Breast epithelium (tissue), 4 donors: ENCODE data around the gene PNMA5. TPM values are rescaled to one million over a fixed set of nuclear protein-coding genes. Genes with fewer than 3 reads are reported as not detected.
"Not testable (repeated sequence)": the region's sequence is repeated elsewhere in the genome, so short reads cannot be mapped to it uniquely, and the experiment has no call there.

ENCODE experiments used
- DNase-seq, 2 donors: peaks; one replicate each; pipeline ENCODE4 v3.0.0-alpha.2; 2019; ENCODE audit warnings: low spot score in 2 of 2
- H3K27ac ChIP-seq, 2 donors: fragments of 200-600 bp; sonication (generic) in 1 of 2; one replicate each; pipeline ENCODE4 v1.5.1; 2016 to 2019; ENCODE audit warnings: mild to moderate bottlenecking in 1 of 2
- H3K27me3 ChIP-seq, 2 donors: fragments of 200-600 bp; sonication (generic) in 1 of 2; one replicate each; pipeline versions ENCODE4 v1.5.1 to v1.6.0; 2017 to 2019; ENCODE audit warnings: control low read depth in 1 of 2, mild to moderate bottlenecking in 1 of 2
- H3K36me3 ChIP-seq: fragments of 200-600 bp; one replicate; pipeline ENCODE4 v1.5.1; 2019
- H3K4me1 ChIP-seq, 2 donors: fragments of 200-600 bp; sonication (generic); one replicate each; pipeline ENCODE4 v1.5.1; 2016 to 2019; ENCODE audit warnings: control low read depth in 1 of 2
- H3K4me3 ChIP-seq, 3 donors: fragments of 200-600 bp; sonication (generic); 1 replicate in 2 of 3; 2 replicates in 1 of 3; pipeline ENCODE4 v1.5.1; 2016 to 2019; ENCODE audit warnings: mild to moderate bottlenecking in 3 of 3, moderate library complexity in 2 of 3
- H3K9me3 ChIP-seq, 2 donors: fragments of 200-600 bp; sonication (generic) in 1 of 2; one replicate each; pipeline ENCODE4 v1.5.1; 2016 to 2019; ENCODE audit warnings: control low read depth in 1 of 2
- POLR2A ChIP-seq: fragments of 450-650 bp; IDR thresholded peaks from one replicate; pipeline ENCODE4 v1.6.1; 2016; ENCODE audit warnings: antibody characterized with exemption, mild to moderate bottlenecking, moderate library complexity
- POLR2AphosphoS5 ChIP-seq, 3 donors: sonication (generic); formaldehyde crosslinking; IDR thresholded peaks; one replicate each; pipeline ENCODE4 v1.6.1; 2017; ENCODE audit warnings: antibody characterized with exemption in 3 of 3
- intact Hi-C: fragments of 100-400 bp; cut with DNase I; formaldehyde crosslinking; loops from one replicate; pipeline ENCODE4 v1.15.1; 2023; ENCODE audit warnings: low total_unique reads
- total RNA-seq, 3 donors: library from RNA; depleted of rRNA; stranded (reverse); fragments of >200 nt; gene quantifications; one replicate each; pipeline ENCODE4 v1.1.0, GENCODE V29; 2016
- TF ChIP-seq, protein P1 (sequence below), 3 donors: fragments of 450-650 bp; IDR thresholded peaks; one replicate each; pipeline ENCODE4 v1.5.1; 2016 to 2017; ENCODE audit warnings: antibody characterized with exemption in 3 of 3, mild to moderate bottlenecking in 3 of 3, moderate library complexity in 3 of 3

The PNMA5 gene
- not detected for total RNA-seq

DNA sequence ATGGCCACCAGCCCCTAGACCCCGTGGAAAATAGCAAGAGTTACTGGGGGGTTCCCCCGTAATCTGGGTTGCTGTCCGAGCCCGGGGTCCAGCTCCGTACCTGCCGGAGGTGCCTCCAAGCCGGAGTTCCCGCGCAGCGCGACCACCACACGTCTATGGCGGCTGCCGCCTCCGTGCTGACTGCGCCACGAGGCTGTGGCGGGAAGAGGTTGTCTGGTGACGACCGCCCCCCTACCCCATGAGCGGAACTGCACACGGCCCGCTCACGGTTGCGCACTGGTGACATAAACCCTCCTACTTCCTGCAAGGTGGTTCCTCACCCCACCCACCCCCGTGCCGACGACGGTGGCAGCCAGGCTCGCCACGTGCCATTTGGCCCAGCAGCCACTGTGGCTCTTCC lies at the start of gene PNMA5:
Gene PNMA5 (minus strand): TSS at position 184 of the 400 bp plus-strand sequence. CDS start 2,518 bp downstream, outside the sequence.
- intact Hi-C loops: no loop called here
- H3K4me3 ChIP-seq: no peak within 1 kb of the TSS
- DNase-seq: no peak

DNA sequence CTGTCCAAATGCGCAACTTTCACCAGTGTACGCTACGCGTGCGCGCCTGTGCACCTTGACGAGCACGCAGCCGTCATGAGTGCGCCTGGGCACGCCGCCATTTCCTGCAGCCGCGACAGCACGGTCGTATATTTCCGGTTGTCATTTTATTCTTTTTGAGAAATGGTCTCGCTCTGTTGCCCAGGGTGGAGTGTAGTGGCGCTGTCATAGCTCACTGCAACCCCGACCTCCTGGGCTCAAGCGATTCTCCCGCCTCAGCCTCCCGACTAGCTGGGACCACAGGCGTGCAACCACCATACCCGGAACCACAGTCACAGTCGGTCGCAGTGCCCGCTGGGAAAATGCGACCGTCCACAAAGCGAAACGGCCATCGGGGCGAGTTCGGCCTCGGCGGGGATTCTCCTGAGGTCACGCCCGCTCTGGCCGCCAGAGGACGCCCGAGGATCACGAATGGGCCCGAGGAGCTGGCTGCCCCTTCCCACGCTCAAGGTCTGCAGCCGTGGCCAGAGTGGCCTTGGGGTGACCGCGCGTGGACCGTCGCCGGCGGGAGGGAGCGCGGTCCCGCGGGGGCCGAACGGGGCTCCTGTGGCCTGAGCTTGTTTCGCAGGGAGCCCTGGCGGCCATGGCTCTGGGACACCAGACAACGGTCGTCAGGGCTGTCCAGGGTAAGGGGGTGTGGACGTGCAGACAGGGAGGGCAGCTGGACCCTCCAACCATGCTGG lies 38.6 kb upstream of the PNMA5 start:
- no peaks in the 10 kb centered on the region for H3K36me3 ChIP-seq
- no peaks in the 10 kb centered on the region for H3K4me1 ChIP-seq
- no peak overlapping the region for H3K27ac ChIP-seq
- intact Hi-C loops: no loop called here
- H3K9me3 ChIP-seq: peaks cover 0 to 5% of the 10 kb centered on the region in 2 donors
- peaks cover 0 to 64% of the 10 kb centered on the region in 2 donors for H3K27me3 ChIP-seq
- TF ChIP-seq, protein P1, sequence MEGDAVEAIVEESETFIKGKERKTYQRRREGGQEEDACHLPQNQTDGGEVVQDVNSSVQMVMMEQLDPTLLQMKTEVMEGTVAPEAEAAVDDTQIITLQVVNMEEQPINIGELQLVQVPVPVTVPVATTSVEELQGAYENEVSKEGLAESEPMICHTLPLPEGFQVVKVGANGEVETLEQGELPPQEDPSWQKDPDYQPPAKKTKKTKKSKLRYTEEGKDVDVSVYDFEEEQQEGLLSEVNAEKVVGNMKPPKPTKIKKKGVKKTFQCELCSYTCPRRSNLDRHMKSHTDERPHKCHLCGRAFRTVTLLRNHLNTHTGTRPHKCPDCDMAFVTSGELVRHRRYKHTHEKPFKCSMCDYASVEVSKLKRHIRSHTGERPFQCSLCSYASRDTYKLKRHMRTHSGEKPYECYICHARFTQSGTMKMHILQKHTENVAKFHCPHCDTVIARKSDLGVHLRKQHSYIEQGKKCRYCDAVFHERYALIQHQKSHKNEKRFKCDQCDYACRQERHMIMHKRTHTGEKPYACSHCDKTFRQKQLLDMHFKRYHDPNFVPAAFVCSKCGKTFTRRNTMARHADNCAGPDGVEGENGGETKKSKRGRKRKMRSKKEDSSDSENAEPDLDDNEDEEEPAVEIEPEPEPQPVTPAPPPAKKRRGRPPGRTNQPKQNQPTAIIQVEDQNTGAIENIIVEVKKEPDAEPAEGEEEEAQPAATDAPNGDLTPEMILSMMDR (IDR thresholded peaks at IDR 0.05): peak; percentile 76 to 85 (median 83)
- TF ChIP-seq POLR2A: no peak
- peak; percentile 29 to 69 for DNase-seq
- peak overlapping the region; percentile 28 to 60 (median 36) for H3K4me3 ChIP-seq

More for the DNA sequence above, at the start of gene PNMA5:
- no peak for TF ChIP-seq POLR2AphosphoS5 (IDR thresholded peaks at IDR 0.05)
- TF ChIP-seq, protein P1 (IDR thresholded peaks at IDR 0.05): no peak
- no peak for TF ChIP-seq POLR2A
- H3K27ac ChIP-seq: no peak within 1 kb of the TSS
- H3K4me1 ChIP-seq: no peaks in the 10 kb centered on the region
- no peaks in the 10 kb centered on the region for H3K9me3 ChIP-seq
- peaks cover 0 to 37% of the 10 kb centered on the region in 2 donors for H3K27me3 ChIP-seq
- H3K36me3 ChIP-seq: no peaks in the 10 kb centered on the region

DNA sequence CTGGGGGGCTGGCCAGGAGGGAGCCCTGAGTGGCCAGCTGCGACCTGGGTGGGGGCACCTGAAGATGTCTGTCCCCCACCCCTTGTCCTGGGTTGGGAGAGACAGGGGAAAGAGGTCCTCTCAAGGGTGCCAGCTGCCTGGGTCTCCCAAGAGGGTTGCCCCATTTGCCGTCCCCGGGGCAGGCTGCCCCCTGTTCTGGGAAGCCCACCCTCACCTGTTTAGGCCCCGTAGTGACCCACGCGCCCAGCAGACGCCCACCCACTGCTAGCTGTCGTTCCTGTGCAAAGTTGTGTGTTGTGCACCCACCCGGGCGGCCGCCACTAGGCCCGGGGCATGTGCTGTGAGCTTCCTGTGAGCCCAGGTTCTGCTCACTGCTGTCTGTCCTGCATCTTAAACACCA lies 36.9 kb upstream of the PNMA5 start:
- Histone ChIP-seq H3K9me3 (peaks cover 0 to 5% of the 10 kb centered on the region in 2 donors), H3K4me1 (no peaks in the 10 kb centered on the region), H3K27me3 (peaks cover 0 to 50% of the 10 kb centered on the region in 2 donors), H3K36me3 (no peaks in the 10 kb centered on the region), H3K27ac (no peak overlapping the region), H3K4me3 (no peak overlapping the region)
- intact Hi-C loops: no loop called here
- TF ChIP-seq POLR2A (no peak), POLR2AphosphoS5 (IDR thresholded peaks at IDR 0.05) (no peak)
- TF ChIP-seq, protein P1 (IDR thresholded peaks at IDR 0.05): no peak
- DNase-seq: no peak

- peaks cover 0 to 48% of the 10 kb centered on the region in 2 donors for H3K27me3 ChIP-seq
- H3K4me3 ChIP-seq: no peak overlapping the region
- intact Hi-C loops: no loop called here
- no peak for TF ChIP-seq POLR2A
- peaks cover 0 to 5% of the 10 kb centered on the region in 2 donors for H3K9me3 ChIP-seq
- no peaks in the 10 kb centered on the region for H3K4me1 ChIP-seq
- peak in 1 of 2 donors; percentile 20 for DNase-seq
- no peak overlapping the region for H3K27ac ChIP-seq
- H3K36me3 ChIP-seq: no peaks in the 10 kb centered on the region
Measured at GRCh38 chrX:153029875-153030274, 36.0 kb upstream of the PNMA5 start.

- Histone ChIP-seq H3K36me3 (no peaks in the 10 kb centered on the region), H3K4me3 (no peak overlapping the region), H3K27ac (no peak overlapping the region), H3K27me3 (peaks cover 0 to 52% of the 10 kb centered on the region in 2 donors), H3K9me3 (peaks cover 0 to 5% of the 10 kb centered on the region in 2 donors), H3K4me1 (no peaks in the 10 kb centered on the region)
- TF ChIP-seq, protein P1 (IDR thresholded peaks at IDR 0.05): no peak
- TF ChIP-seq POLR2AphosphoS5 (IDR thresholded peaks at IDR 0.05): no peak
- no peak for TF ChIP-seq POLR2A
- DNase-seq: no peak
- intact Hi-C loops: no loop called here
Measured at GRCh38 chrX:153029162-153029561, 35.2 kb upstream of the PNMA5 start.

DNA sequence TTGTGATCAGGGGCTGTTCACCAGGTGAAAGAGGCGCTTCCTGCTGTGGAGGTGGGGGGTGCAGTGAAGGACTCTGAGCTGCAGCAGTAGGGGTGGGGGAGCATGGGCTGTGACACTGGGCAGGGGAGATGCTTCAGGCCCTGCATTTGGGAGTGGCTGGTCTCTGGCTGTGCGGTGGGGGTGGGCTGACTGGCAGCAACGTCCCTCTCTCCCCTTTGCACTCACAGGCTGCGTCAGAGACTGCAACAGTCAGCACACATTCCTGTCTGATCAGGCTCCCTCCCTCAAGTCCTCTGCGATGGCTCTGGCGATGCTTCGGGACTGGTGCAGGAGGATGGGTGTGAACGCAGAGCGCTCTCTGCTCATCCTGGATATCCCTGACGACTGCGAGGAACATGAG lies 34.6 kb upstream of the PNMA5 start:
- H3K27me3 ChIP-seq: peaks cover 0 to 59% of the 10 kb centered on the region in 2 donors
- DNase-seq, H3K4me3 ChIP-seq, H3K27ac ChIP-seq, intact Hi-C loops, H3K4me1 ChIP-seq, H3K9me3 ChIP-seq, H3K36me3 ChIP-seq: not testable (repeated sequence)

- DNase-seq, H3K36me3 ChIP-seq, intact Hi-C loops, H3K4me1 ChIP-seq, H3K9me3 ChIP-seq, H3K27ac ChIP-seq, H3K4me3 ChIP-seq: not testable (repeated sequence)
- peaks cover 0 to 55% of the 10 kb centered on the region in 2 donors for H3K27me3 ChIP-seq
Measured at GRCh38 chrX:153026501-153026900, 32.6 kb upstream of the PNMA5 start.
